ENCODE results near the gene KIAA1328.

DNA sequence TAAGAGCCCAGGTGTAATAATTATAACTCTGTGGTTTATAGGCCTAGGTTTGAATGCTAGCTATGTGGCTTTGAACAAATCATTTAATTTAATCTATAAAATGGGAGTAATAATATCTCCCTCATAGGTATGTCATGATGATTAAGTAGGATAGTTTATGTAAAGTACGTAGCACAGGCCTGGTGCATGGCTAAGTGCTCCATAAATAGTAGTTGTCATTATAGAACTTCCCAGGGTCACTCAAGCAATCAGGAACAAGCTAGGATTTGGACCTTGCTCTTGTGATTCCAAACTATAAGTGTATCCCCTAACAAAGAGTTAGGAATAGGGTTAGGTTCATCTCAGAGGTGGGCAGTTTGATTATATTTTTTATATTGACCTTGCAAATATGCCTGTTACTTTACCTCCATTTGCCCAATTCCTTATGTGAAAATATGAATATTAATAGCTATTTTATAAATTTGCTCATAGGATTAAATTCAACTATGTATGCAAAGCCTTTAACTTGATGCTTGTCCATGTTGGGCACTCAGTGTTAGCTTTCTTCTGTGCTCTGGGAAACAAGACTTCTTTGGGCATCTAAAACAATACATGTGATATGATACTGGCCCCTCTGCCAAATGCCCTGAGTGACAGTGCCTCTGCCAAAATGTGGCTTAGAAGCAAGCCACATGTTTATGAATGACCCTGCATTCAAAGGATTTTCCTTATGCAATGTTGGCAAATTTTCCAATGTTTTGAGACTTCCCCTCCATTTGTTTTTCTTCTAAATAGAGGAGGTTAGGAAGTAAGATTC is 353.6 kb downstream of the KIAA1328 start:
- TF ChIP-seq, protein P1, sequence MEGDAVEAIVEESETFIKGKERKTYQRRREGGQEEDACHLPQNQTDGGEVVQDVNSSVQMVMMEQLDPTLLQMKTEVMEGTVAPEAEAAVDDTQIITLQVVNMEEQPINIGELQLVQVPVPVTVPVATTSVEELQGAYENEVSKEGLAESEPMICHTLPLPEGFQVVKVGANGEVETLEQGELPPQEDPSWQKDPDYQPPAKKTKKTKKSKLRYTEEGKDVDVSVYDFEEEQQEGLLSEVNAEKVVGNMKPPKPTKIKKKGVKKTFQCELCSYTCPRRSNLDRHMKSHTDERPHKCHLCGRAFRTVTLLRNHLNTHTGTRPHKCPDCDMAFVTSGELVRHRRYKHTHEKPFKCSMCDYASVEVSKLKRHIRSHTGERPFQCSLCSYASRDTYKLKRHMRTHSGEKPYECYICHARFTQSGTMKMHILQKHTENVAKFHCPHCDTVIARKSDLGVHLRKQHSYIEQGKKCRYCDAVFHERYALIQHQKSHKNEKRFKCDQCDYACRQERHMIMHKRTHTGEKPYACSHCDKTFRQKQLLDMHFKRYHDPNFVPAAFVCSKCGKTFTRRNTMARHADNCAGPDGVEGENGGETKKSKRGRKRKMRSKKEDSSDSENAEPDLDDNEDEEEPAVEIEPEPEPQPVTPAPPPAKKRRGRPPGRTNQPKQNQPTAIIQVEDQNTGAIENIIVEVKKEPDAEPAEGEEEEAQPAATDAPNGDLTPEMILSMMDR (conservative IDR thresholded peaks at IDR 0.05 in 1 of 2, IDR thresholded peaks at IDR 0.05 in 1 of 2; ENCODE audit: extremely low read depth in 1 of 2, insufficient read depth in 1 of 2, low read depth in 1 of 2, low read length in 2 of 2), result no peak
- no peak for TF ChIP-seq EZH2 (IDR thresholded peaks at IDR 0.05; ENCODE audit: borderline replicate concordance, low read length)

Measured in mammary epithelial cell (primary cell).